SIG-M5 treated with dmso at 0.1 percent for 504 hours (cell line): Measurements from ENCODE around the gene PRDM16.

Source experiments
- DNase-seq: peaks from one replicate; lab custom pipeline; 2025; ENCODE audit not compliant: unreplicated experiment; lab: John Stamatoyannopoulos, UW

Gene PRDM16

DNA sequence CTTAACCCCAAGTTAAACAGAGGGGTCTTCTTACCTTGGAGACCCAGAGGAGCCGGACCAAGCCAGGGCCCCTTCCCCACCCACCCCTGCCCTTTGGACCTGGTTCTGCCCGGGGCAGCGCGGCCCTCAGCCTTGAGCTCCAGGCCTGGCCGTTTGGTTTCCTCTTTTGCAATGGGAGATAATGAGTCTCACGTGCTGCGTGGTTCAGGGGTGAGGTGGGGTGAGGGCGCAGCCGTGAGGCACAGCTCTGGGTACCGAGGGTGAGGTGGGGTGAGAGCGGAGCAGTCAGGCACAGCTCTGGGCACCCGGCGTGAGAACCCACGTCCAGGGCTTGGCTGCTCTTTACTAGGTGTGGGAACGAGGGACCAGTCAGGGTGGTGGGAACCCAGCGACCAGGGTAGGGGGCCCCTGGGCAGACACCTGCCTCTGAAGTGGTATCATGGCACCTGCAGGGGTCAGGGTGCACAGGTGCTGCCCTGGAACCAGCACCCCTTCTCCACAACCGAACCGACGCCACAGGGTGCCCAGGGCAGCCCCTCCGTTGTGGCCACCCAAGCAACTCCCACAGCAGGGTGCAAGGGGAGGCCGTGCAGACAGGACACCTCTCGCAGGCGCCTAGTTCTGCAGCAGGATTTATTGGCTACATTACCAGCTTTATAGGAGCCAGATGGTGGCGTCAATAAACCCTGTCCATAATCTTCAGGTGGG is 182.2 kb downstream of the PRDM16 start:
- DNase-seq, result no peak

DNA sequence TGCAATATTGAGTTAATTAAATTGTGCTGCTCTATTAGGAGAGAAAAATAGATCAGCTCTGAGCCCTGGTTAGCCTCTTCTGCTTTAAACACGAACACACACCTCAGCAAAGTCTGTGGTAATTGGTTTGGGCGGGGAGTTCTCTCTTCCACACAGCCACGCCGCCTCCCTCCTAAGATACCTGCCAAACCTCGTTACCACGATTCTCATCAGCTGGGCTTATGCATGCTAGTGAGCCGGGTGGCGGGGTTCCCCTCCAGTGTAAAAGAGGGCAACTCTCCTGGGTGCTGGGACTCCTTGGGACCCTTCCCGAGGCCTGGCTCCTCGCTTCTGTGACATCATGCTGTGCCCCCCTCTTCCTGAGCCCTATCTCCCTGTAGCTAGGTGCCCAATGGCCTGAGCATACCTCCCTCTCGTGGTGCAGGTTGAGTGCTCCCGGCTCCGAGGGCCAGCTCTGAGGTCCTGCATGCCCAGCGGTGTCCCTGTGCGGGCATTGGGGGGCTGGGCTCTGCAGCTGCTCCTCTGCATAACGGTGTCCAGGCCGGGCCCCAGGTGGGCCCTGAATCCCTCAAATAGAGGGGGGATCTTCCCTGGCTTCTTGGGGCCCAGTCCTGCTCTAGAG is 182.9 kb downstream of the PRDM16 start:
- DNase-seq, result no peak

GRCh38 chr1:3255680-3256079 is 186.7 kb downstream of the PRDM16 start:
- no peak for DNase-seq

GRCh38 chr1:3257788-3258187 is 188.8 kb downstream of the PRDM16 start:
- DNase-seq, result no peak

DNA sequence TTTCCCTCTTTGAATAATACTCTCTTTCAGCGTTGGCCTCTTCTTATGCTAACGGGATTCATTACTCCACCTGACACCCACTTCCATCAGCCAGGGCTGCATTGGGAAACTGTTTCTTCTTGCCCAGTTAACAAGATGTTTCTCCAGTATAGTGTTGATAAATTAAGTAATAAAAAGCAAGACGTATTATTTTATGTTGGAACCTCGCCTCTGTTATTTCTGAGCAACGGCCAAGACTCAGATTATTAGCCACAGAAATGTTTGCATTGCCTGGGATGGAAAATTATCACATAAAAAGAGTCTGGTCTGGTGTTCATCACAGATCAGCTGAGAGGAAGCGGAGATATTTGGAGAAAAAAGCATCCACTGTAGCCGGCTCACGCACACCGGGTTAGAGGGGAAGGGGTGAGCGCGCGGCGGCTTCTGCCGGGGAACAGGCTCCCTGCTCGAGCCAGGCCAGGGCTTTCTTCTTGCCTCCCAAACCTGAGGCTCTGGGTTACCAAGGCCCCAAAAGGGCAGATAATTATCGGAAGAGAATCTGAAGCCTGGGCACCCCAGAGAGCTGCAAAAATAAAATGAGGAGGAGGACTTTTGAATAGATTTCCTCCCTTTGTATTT is 189.5 kb downstream of the PRDM16 start:
- DNase-seq, result no peak

GRCh38 chr1:3259020-3259419 is 190.0 kb downstream of the PRDM16 start:
- DNase-seq, result no peak

DNA sequence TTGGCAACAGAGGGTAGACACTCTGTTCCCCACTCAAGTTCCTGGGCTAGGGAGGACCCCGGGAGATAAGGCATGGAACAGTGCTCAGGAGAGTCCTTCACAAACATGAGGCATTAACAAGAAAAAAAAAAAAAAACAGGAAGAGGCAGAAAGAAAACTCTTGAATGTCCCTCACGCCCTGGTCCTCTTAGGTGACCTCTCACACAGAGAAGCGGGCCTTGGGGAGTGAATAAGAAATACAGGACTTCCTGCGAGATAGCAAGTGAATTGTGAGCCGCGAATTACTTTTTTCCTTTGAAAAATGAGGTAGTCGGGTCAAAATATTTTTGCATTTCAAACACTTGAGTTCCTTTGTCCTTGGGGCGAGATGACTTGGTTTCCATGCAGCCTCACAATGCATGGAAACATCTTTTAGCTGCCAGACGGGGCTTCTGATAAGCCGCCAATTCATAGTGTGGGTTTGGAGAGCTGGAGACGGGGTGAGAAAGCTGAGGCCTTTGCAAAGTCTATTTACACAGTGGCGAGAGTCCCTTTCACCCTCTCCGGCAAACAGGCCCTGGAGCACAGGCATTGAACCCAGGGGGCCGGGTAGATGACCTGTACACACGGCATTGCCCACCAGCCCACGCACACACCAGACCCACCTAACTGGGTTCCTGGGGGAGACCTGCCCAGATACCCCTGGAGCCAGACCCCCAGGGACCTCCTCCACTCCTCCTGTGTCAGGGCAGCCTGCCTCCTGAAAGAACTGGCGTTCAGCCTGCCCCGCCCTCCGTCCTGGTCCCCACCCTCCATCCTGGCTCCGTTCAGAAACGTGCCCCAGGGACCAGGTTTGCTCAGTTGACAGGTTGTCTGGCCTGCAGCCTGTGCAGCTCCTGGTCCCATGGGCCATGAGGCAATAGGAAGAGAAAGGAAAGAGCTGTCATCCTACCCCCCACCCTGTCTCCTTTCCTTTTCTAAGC is 192.3 kb downstream of the PRDM16 start:
- DNase-seq, result no peak

- DNase-seq, result no peak
Observed at GRCh38 chr1:3261969-3262579, 193.1 kb downstream of the PRDM16 start.

GRCh38 chr1:3262681-3263286 is 193.8 kb downstream of the PRDM16 start:
- no peak for DNase-seq

DNA sequence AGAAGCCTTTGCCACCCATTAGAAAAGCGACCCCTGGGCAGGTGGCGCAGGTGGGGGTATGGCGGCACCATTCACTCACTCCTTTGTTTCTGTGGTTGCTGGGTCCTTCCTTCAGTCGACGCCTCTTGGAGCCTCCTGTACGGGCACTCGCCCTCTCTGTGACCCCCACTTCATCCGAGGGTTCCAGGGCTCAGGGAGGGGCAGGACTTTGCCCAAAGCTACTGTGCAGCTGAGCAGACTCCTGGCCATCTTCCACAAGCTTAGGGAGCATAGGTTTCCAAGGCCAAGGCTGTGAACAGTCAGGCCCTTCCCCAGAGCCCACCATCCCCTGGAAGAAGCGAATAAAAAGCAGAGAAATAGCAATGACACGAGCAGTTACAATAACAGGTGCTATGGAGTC is 194.8 kb downstream of the PRDM16 start:
- no peak for DNase-seq

DNA sequence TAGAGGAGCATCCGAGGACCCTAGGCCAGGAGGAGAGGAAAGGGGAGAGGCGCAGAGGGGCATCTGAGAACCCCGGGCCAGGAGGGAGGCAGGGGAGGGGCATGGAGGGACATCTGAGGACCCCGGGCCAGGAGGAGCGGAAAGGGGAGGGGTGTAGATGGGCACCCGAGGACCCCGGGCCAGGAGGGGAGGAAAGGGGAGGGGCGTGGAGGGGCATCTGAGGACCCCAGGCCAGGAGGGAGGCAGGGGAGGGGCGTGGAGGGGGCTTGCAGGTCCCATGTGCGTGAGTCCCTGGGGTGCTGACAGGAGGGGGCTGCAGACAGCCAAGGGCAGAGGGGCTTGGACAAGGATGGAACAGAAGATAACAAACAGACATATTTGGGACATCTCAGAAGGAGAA is 195.5 kb downstream of the PRDM16 start:
- DNase-seq, result no peak

DNA sequence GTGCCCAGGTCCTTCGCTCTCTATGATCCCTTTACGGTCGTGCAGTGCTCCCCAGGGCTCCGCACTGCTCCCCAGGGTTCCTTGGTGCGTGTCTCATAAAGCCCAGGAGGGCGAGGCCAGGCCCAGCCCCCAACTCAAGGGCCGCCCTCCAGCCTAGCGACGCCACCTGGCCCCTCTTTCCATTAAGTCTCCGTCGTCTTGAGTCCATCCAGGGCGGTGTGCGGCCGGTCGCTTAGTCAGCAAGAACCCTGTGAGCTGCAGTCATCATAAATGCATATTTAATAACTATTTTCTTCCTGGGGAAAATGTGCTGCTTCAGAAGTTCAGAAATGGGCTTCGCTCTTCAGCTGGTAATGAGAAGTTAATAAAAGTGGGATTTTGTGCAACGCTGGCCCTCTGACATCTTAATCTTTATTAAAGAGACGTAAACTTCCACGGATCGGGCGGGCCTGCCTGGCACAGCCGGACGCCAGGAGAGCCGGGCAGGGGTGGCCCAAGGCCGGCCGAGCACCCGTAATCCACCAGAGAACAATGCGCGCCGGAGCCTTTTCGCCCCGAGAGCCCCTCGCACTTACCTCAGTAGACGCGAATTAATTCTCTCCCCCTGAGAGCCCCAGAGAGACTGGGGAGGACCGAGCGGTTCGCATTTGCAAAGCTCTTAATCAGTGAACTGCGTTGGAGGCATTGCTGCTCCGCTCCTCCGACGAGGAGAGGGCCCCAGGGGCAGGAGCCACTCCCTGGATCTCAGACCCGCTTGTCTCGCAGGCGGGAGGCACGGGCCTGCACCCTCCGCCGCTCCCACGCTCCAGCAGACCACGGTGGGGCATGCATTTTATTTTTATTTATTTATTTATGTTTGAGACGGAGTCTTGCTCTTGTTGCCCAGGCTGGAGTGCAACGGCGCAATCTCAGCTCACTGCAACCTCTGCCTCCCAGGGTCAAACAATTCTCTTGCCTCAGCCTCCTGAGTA is 197.1 kb downstream of the PRDM16 start:
- DNase-seq, result no peak

GRCh38 chr1:3266870-3267549 is 198.0 kb downstream of the PRDM16 start:
- DNase-seq, result no peak

DNA sequence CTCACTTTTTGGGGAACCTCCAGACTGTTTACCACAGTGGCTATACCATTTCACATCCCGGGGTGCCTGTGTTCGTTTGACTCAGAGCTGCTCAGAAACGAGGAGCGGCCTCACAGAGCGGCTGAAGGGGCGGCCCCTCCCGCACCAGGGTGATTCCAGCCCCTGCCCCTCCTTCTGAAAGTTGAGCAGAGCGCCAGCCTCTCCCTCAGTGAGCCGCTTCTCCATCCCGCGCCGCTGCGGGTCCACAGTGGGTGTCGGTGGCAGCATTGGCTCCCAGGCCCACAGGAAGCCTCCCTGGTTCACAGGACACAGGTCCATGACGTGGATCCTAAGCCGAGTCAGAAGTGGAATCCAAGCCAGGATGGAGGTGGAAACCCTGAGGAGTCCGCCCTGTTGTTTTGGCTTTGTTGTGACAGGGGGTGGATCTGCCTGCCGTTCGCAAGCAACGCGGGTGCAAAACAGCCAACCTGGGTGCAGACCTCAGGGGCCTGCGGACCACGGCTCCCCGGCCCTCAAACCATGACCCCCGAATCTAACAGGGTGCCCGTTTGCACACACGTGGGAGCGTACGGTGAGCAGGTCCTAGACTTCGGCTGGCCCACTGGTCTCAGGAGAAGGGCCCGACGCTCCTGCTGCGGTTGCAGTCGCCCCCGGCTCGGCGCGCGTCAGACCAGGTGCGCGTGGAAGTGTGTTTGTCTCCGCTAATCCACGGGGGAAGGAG is 198.7 kb downstream of the PRDM16 start:
- no peak for DNase-seq

DNA sequence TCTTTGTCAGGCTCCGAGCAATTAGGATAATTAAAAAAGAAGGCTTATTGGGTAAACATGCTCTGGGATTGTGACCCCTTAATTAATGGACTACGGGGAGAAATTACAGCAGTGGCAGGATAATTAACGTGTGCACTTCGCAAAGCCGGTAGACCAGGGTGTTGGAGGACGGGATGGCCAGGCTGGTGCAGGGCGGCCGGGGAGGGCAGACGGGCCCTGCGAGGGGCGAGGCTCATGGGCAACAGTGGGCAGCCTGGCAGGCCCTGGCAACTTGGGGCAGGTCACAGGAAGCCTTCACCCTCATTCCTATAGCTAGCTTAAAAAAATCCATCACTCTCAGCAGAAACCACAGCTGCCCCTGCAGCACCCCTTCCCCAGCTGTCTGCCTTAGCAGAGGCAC is 199.3 kb downstream of the PRDM16 start:
- DNase-seq, result no peak

- DNase-seq, result no peak
Observed at GRCh38 chr1:3270403-3271245, 201.6 kb downstream of the PRDM16 start.

GRCh38 chr1:3271866-3272265 is 202.9 kb downstream of the PRDM16 start:
- no peak for DNase-seq
